Gastroesophageal sphincter (tissue), 3 donors: ENCODE data around the gene SLC25A25.

Experiments used
- CTCF ChIP-seq, 4 experiments: fragments of 200-600 bp in 2 of 4; fragments of 450-650 bp in 2 of 4; sonication (generic) in 1 of 4; IDR thresholded peaks; one replicate each; pipeline ENCODE4 v1.5.1; 2017 to 2019; ENCODE audit warnings: antibody characterized with exemption in 4 of 4, mild to moderate bottlenecking in 2 of 4, moderate library complexity in 2 of 4
- POLR2AphosphoS5 ChIP-seq: sonication (generic); formaldehyde crosslinking; IDR thresholded peaks from one replicate; pipeline ENCODE4 v1.6.1; 2017; ENCODE audit warnings: antibody characterized with exemption

- TF ChIP-seq CTCF (IDR thresholded peaks at IDR 0.05) (no peak), POLR2AphosphoS5 (no peak)
Observed at GRCh38 chr9:128146591-128147120, 78.6 kb downstream of the SLC25A25 start.
